Posterior cingulate gyrus (tissue), 11 donors: ENCODE results near the gene ESR1.

Source experiments
- DNase-seq, 10 donors: peaks; one replicate each; pipeline versions ENCODE4 v3.0.0 to v3.0.0-alpha.2; 2020 to 2021; ENCODE audit warnings: mixed read lengths in 3 of 10
- intact Hi-C: fragments of 100-400 bp; cut with DNase I; formaldehyde crosslinking; loops from one replicate; pipeline ENCODE4 v1.15.1; 2023

ESR1 gene

GRCh38 chr6:151807513-151808370, at the start of gene ESR1:
ESR1 (plus strand) TSS chr6:151807682; CDS start chr6:151807913, 231 bp downstream.
- peak in 3 of 10 donors; percentile 60 to 83 (median 62) for DNase-seq
- intact Hi-C loops = no loop called here

DNA sequence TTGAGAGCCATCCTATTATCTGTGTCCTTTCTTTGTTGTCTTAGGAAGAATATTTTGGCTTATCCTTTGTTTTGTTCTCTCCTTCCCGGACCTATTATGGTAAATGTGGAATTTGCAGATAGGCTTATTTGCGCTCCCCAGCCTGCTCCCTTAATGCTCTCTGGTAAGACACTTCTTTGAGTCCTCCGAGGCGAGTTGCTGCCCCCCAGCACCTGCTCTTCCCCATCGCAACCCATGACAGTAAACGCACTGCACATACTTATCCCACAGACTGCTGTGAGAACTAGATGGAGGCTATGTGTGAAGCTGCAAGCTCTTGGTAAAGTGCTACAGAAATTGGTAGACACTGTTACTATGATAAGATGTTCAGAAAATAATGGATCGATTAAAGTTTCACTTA, 47.0 kb upstream of the ESR1 start:
- intact Hi-C loops = no loop called here
- DNase-seq = no peak

DNA sequence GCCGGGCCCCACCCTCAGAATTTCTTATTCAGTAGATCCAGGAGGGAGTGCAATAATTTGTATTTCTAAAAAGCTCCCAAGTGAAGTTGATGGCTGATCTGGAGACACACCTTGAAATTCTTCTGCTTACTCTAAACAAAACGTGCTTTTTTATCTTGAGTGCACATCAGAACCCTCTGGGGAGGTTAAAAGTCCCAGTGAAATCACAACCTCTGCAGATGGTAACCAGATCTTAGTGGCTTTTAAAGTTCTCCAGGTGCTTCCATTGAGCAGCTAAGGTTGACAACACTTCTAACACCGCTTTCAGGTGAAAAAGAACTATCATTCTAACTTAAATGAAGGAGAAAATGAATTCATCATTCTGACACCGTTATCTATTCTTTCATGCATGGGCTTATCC, 45.6 kb upstream of the ESR1 start:
- intact Hi-C loops = no loop called here
- no peak for DNase-seq

GRCh38 chr6:151762817-151763216, 44.7 kb upstream of the ESR1 start:
- intact Hi-C loops = no loop called here
- DNase-seq = no peak

DNA sequence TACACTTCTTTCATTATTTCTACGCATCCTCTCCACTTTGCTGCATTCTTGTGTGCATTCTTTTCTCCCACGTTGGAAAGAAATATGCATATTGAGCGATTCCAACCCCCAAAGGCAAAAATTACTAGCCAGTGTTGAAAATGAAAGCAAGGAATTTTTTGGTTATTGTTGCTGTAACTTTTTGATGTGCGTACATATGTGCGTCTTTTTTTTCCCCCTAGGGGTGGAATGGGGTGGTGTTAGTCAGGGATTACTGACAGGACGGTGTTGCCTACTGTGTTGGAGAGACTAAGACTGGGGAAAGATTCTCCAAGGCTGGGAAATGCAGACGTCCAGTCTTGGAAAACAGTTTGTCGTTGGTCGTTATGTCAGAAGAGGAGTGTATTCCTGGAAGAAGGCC, 44.2 kb upstream of the ESR1 start:
- intact Hi-C loops = no loop called here

GRCh38 chr6:151763938-151764680, 43.4 kb upstream of the ESR1 start:
- intact Hi-C loops = loop anchor here (1.0 kb wide), 1 partner anchor 504 kb away; no protein-coding TSS in a partner anchor
- DNase-seq = peak; percentile 39 to 96 (median 71)

More for the DNA sequence above, 44.2 kb upstream of the ESR1 start:
- DNase-seq = no peak

- intact Hi-C loops = loop anchor here (1.0 kb wide), 1 partner anchor 359 kb away; no protein-coding TSS in a partner anchor
- peak in 1 of 10 donors; percentile 27 for DNase-seq
Measured at GRCh38 chr6:151765444-151765886, 42.0 kb upstream of the ESR1 start.

GRCh38 chr6:151772446-151772845, 35.0 kb upstream of the ESR1 start:
- no peak for DNase-seq
- intact Hi-C loops = no loop called here

DNA sequence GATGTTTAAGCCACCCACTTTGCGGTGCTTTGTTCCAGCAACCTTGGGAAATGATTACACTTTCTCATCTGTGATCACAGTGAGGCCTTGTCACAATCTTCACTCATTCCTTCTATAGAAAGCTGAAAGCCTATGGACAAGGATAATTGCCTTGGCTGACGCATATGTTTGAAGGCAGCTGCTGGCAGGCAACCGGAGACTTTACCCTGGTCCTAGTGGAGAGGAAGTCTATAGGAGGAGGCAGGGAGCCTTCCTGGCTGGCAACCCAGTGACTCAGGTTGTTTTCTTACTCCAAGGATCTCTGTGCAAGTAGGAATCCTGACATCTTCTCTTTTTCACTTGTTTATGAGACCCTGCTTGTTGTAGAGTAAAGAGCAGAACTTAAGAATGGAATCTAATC, 34.1 kb upstream of the ESR1 start:
- intact Hi-C loops = no loop called here

DNA sequence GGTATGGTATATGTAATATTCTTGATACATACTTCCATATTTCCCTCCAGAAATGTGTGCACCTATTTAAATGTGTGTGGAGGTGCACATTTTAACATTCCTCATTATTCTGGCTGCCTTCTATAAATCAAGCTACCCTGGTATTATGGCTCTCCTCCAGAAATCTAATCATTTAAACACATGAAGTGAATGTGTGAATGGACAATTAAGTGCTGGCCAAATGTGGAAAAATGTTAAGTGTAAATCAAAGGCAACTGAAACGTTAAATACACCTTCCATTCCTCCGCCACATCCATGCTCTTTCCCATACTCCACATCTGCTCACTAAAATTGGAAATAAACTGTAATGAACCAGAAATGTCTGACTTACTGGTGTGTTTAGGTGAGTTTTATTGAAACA, 24.9 kb upstream of the ESR1 start:
- intact Hi-C loops = no loop called here
- DNase-seq = no peak

More for the DNA sequence above, 34.1 kb upstream of the ESR1 start:
- DNase-seq = no peak

GRCh38 chr6:151783692-151784091, 23.8 kb upstream of the ESR1 start:
- intact Hi-C loops = no loop called here

DNA sequence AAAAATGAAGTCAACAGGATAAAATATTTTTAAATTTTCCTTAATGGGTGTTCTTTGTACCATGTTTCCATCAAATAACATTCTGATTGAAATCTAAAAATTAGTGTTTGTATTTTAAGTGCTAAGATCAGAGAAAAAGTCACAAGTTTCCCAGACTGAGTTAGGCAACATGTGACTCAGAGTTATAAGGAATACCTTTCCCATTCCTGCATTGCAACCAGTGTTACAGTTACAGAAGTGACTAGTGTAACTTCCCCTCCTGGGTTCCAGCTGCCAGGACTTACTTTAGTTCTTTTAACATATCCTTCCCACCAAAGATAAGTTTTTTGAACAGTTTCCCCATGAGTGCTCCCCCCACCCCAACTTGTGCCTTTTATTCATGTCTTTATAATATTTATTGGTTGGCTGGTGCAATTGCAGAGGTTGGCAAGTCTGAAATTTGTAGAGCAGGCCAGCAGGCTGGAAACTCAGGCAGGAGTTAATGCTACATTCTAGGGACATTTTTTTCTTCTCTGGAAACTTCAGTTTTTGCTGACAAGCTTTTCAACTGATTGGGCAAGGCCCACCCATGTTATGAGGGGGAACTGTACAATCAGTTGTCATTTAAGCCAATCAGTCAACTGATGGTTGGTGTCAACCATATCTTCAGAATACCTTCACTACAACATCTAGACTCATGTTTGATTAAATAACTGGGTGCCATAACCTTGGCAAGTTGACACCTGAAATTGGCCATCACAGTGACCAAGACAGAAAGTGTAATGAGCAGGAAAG, 22.9 kb upstream of the ESR1 start:
- intact Hi-C loops = no loop called here

More at GRCh38 chr6:151783692-151784091, 23.8 kb upstream of the ESR1 start:
- no peak for DNase-seq

DNA sequence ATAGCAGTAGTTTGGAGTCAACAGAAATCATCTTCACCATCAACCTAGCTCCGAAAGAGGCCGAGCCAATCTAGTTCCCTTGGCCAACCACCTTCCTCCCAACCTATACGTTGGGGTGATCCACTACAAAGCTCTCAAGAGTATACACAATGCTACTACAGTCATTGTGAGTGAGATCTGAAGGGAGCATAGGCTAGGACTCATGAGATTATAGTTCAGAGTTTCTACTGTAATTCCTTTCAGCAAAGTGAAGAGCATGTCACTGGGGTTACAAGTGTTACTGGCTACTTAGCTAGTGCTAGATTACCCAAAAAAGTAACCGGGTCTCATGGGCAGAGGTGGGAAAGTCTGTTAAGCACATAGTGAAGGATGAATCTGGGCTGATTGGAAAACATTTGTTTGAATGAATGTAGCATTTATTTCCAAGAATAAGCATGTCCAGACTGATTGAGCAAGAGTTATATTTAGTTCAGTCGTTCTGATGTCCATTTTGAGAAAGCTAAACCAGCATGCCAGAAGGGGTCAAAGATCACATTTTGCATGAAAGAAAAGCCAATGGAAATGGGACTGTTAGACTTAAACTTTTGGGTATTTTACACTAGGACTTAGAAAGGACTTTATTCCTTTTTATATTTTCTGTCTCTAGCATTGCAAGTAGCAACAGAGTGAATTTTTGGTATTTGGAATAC, 10.5 kb upstream of the ESR1 start:
- DNase-seq = no peak
- intact Hi-C loops = no loop called here

More for the DNA sequence above, 22.9 kb upstream of the ESR1 start:
- no peak for DNase-seq

- DNase-seq = no peak
- intact Hi-C loops = no loop called here
Measured at GRCh38 chr6:151803743-151804142, 3.7 kb upstream of the ESR1 start.

- DNase-seq = no peak
- intact Hi-C loops = no loop called here
Measured at GRCh38 chr6:151804585-151805285, 2.7 kb upstream of the ESR1 start.

GRCh38 chr6:151805286-151805840, 2.1 kb upstream of the ESR1 start:
- peak in 2 of 10 donors; percentile 81 to 83 for DNase-seq
- intact Hi-C loops = no loop called here

DNA sequence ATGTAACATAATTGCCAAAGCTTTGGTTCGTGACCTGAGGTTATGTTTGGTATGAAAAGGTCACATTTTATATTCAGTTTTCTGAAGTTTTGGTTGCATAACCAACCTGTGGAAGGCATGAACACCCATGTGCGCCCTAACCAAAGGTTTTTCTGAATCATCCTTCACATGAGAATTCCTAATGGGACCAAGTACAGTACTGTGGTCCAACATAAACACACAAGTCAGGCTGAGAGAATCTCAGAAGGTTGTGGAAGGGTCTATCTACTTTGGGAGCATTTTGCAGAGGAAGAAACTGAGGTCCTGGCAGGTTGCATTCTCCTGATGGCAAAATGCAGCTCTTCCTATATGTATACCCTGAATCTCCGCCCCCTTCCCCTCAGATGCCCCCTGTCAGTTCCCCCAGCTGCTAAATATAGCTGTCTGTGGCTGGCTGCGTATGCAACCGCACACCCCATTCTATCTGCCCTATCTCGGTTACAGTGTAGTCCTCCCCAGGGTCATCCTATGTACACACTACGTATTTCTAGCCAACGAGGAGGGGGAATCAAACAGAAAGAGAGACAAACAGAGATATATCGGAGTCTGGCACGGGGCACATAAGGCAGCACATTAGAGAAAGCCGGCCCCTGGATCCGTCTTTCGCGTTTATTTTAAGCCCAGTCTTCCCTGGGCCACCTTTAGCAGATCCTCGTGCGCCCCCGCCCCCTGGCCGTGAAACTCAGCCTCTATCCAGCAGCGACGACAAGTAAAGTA, 547 bp upstream of the ESR1 start:
- intact Hi-C loops = no loop called here
- DNase-seq = no peak
